ENCODE measurements around the gene ETV4. TPM values are rescaled to one million over a fixed set of nuclear protein-coding genes. Genes with fewer than 3 reads are reported as not detected.

ETV4 gene
- total RNA-seq, 1 donor from 2014 or later = not detected

- POLR2A ChIA-PET = interaction anchor here (0.6 to 0.7 kb wide), 2 partner anchors 235 to 519 kb away, joined by 3 read pairs; no protein-coding TSS in a partner anchor
- Mint-ChIP-seq H3K27me3 (peaks cover 45% of the 10 kb centered on the region), H3K36me3 (ENCODE audit: low read depth) (no peaks in the 10 kb centered on the region), H3K9me3 (no peaks in the 10 kb centered on the region), H3K27ac (no peak overlapping the region), H3K4me1 (peaks cover 20% of the 10 kb centered on the region), H3K4me3 (peak overlapping the region; percentile 82)
- ATAC-seq (ENCODE audit: low read depth) = peak; percentile 12
- intact Hi-C loops (cut with micrococcal nuclease) = loop anchor here (1.0 kb wide), 1 partner anchor 62 kb away; the partner anchor contains the start of gene DHX8
- CTCF ChIA-PET = no interaction called here
- TF ChIP-seq CTCF (IDR thresholded peaks at IDR 0.05) = no peak
- peak; percentile 41 for DNase-seq
Measured at GRCh38 chr17:43545383-43545632, 832 bp downstream of the ETV4 start.

- ChIA-PET CTCF (interaction anchor here (0.6 kb wide), 1 partner anchor 35 kb away, joined by 3 read pairs; no protein-coding TSS in a partner anchor), POLR2A (no interaction called here)
- intact Hi-C loops (cut with micrococcal nuclease) = no loop called here
- no peak for TF ChIP-seq CTCF (IDR thresholded peaks at IDR 0.05)
- DNase-seq (no peak), ATAC-seq (ENCODE audit: low read depth) (no peak)
- H3K4me1 Mint-ChIP-seq = peaks cover 20% of the 10 kb centered on the region
- H3K4me3 Mint-ChIP-seq = peak overlapping the region; percentile 9
- H3K27me3 Mint-ChIP-seq = peaks cover 34% of the 10 kb centered on the region
- H3K9me3 Mint-ChIP-seq = no peaks in the 10 kb centered on the region
- H3K36me3 Mint-ChIP-seq (ENCODE audit: low read depth) = no peaks in the 10 kb centered on the region
- H3K27ac Mint-ChIP-seq = no peak overlapping the region
Measured at GRCh38 chr17:43543771-43544575, 2.2 kb downstream of the ETV4 start.

- no peaks in the 10 kb centered on the region for H3K9me3 Mint-ChIP-seq
- ChIA-PET CTCF (interaction anchor here (0.6 kb wide), 1 partner anchor 36 kb away, joined by 3 read pairs; no protein-coding TSS in a partner anchor), POLR2A (no interaction called here)
- peaks cover 20% of the 10 kb centered on the region for H3K4me1 Mint-ChIP-seq
- no peak for DNase-seq
- no peak overlapping the region for H3K27ac Mint-ChIP-seq
- no peak overlapping the region for H3K4me3 Mint-ChIP-seq
- intact Hi-C loops (cut with micrococcal nuclease) = no loop called here
- H3K27me3 Mint-ChIP-seq = peaks cover 32% of the 10 kb centered on the region
- no peak for TF ChIP-seq CTCF (IDR thresholded peaks at IDR 0.05)
- no peaks in the 10 kb centered on the region for H3K36me3 Mint-ChIP-seq (ENCODE audit: low read depth)
- ATAC-seq (ENCODE audit: low read depth) = no peak
Measured at GRCh38 chr17:43543300-43543699, 2.8 kb downstream of the ETV4 start.

GRCh38 chr17:43542859-43543258, 3.3 kb downstream of the ETV4 start:
- no peak overlapping the region for H3K27ac Mint-ChIP-seq
- no peak overlapping the region for H3K4me3 Mint-ChIP-seq
- POLR2A ChIA-PET = interaction anchor here (0.7 kb wide), 1 partner anchor 210 kb away, joined by 6 read pairs; no protein-coding TSS in a partner anchor
- TF ChIP-seq CTCF (IDR thresholded peaks at IDR 0.05) = no peak
- no peak for DNase-seq
- H3K9me3 Mint-ChIP-seq = no peaks in the 10 kb centered on the region
- intact Hi-C loops (cut with micrococcal nuclease) = no loop called here
- H3K27me3 Mint-ChIP-seq = peaks cover 30% of the 10 kb centered on the region
- CTCF ChIA-PET = no interaction called here
- ATAC-seq (ENCODE audit: low read depth) = no peak
- no peaks in the 10 kb centered on the region for H3K36me3 Mint-ChIP-seq (ENCODE audit: low read depth)
- H3K4me1 Mint-ChIP-seq = peaks cover 20% of the 10 kb centered on the region

GRCh38 chr17:43540821-43541674, 5.1 kb downstream of the ETV4 start:
- no peak for TF ChIP-seq CTCF (IDR thresholded peaks at IDR 0.05)
- no peaks in the 10 kb centered on the region for H3K36me3 Mint-ChIP-seq (ENCODE audit: low read depth)
- no peak for DNase-seq
- H3K27ac Mint-ChIP-seq = no peak overlapping the region
- H3K9me3 Mint-ChIP-seq = no peaks in the 10 kb centered on the region
- ChIA-PET POLR2A (interaction anchor here (0.6 kb wide), 1 partner anchor 16 kb away, joined by 8 read pairs; no protein-coding TSS in a partner anchor), CTCF (interaction anchor here (1.2 kb wide), 1 partner anchor 35 kb away, joined by 3 read pairs; no protein-coding TSS in a partner anchor)
- peaks cover 11% of the 10 kb centered on the region for H3K4me1 Mint-ChIP-seq
- ATAC-seq (ENCODE audit: low read depth) = no peak
- intact Hi-C loops (cut with micrococcal nuclease) = no loop called here
- H3K4me3 Mint-ChIP-seq = no peak overlapping the region
- H3K27me3 Mint-ChIP-seq = peaks cover 22% of the 10 kb centered on the region
